Sigmoid colon (tissue), 4 donors: ENCODE data around the gene BRAF.

Source experiments
- EP300 ChIP-seq, 4 donors: sonication (generic); formaldehyde crosslinking; IDR thresholded peaks; one replicate each; pipeline ENCODE4 v1.6.1; 2017; ENCODE audit warnings: antibody characterized with exemption in 4 of 4
- POLR2A ChIP-seq, 2 donors: fragments of 450-650 bp; IDR thresholded peaks; one replicate each; pipeline ENCODE4 v1.6.1; 2016; ENCODE audit warnings: antibody characterized with exemption in 2 of 2, mild to moderate bottlenecking in 2 of 2, moderate library complexity in 2 of 2
- POLR2AphosphoS5 ChIP-seq, 4 donors: sonication (generic); formaldehyde crosslinking; IDR thresholded peaks; one replicate each; pipeline ENCODE4 v1.6.1; 2017; ENCODE audit warnings: antibody characterized with exemption in 4 of 4
- TF ChIP-seq, protein P1 (sequence below), 4 experiments: fragments of 450-650 bp in 3 of 4; fragments of 200-600 bp in 1 of 4; IDR thresholded peaks; one replicate each; pipeline ENCODE4 v1.5.1; 2016 to 2019; ENCODE audit warnings: antibody characterized with exemption in 4 of 4, mild to moderate bottlenecking in 3 of 4, moderate library complexity in 2 of 4

DNA sequence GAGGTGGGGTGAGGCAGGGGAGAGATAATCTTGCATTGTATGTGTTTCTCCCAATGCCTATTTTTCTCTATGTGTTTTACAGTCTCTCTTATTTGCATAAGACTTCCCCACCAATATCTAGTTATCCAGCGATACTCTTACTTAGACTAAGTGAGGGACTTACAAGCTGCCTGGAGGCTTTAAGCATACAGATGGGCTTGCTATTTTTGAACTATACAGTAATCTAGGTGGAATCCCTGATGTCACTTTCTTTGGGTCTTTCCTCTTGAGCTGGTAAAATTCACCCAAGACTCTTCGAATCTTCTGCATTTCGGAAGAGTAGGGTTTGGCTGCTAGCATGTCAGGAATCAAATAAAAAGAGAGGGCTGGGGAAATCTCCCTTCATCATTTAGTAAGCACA, 151.6 kb downstream of the BRAF start:
- TF ChIP-seq POLR2A (IDR thresholded peaks at IDR 0.05) (no peak), POLR2AphosphoS5 (IDR thresholded peaks at IDR 0.05) (no peak), EP300 (IDR thresholded peaks at IDR 0.05) (no peak)
- TF ChIP-seq, protein P1, sequence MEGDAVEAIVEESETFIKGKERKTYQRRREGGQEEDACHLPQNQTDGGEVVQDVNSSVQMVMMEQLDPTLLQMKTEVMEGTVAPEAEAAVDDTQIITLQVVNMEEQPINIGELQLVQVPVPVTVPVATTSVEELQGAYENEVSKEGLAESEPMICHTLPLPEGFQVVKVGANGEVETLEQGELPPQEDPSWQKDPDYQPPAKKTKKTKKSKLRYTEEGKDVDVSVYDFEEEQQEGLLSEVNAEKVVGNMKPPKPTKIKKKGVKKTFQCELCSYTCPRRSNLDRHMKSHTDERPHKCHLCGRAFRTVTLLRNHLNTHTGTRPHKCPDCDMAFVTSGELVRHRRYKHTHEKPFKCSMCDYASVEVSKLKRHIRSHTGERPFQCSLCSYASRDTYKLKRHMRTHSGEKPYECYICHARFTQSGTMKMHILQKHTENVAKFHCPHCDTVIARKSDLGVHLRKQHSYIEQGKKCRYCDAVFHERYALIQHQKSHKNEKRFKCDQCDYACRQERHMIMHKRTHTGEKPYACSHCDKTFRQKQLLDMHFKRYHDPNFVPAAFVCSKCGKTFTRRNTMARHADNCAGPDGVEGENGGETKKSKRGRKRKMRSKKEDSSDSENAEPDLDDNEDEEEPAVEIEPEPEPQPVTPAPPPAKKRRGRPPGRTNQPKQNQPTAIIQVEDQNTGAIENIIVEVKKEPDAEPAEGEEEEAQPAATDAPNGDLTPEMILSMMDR (IDR thresholded peaks at IDR 0.05) = no peak
